Pancreas (tissue), 10 donors: ENCODE results near the gene ATG7. TPM values are rescaled to one million over a fixed set of nuclear protein-coding genes. Genes with fewer than 3 reads are reported as not detected.
A peak's percentile ranks its signal among the peaks of the same experiment; 100 is the strongest.
"Not testable (repeated sequence)": the region's sequence is repeated elsewhere in the genome, so short reads cannot be mapped to it uniquely, and the experiment has no call there.

Source experiments
- ATAC-seq, 4 donors: fragments of 200-7000 bp; cut with Tn5 transposase; one replicate each; pipeline versions ENCODE4 v1.8.0 to v1.9.1; 2020; ENCODE audit warnings: mild to moderate bottlenecking in 4 of 4, moderate library complexity in 4 of 4
- DNase-seq, 6 donors: peaks; one replicate each; pipeline ENCODE4 v3.0.0-alpha.2; 2020
- FAIRE-seq: peaks from 2 replicates; lab custom pipeline; 2012; peaks lifted over from hg19 to GRCh38; lab: Jason Lieb, UNC
- H3K27ac ChIP-seq, 4 donors: fragments of 200-600 bp; sonication (generic); 1 replicate in 3 of 4; 2 replicates in 1 of 4; pipeline versions ENCODE4 v1.5.0 to v1.8.0; 2020
- H3K27me3 ChIP-seq, 4 donors: fragments of 200-600 bp; one replicate each; pipeline ENCODE4 v1.8.0; 2021
- H3K36me3 ChIP-seq, 3 donors: fragments of 200-600 bp; sonication (generic) in 1 of 3; one replicate each; pipeline versions ENCODE4 v1.5.0 to v1.8.0; 2020 to 2021
- H3K4me1 ChIP-seq, 3 donors: fragments of 200-600 bp; one replicate each; pipeline ENCODE4 v1.8.0; 2021
- H3K4me3 ChIP-seq, 4 donors: fragments of 200-600 bp; sonication (generic) in 2 of 4; one replicate each; pipeline versions ENCODE4 v1.5.0 to v1.8.0; 2020 to 2021
- H3K9me3 ChIP-seq, 4 donors: fragments of 200-600 bp; one replicate each; pipeline ENCODE4 v1.8.0; 2021
- WGBS, 2 donors: extraction: QIAGEN DNeasy Blood & Tissue Kit; methylation state at CpG; one replicate each; pipeline ENCODE4 v1.1.7; 2013; 5-methylcytosine and 5-hydroxymethylcytosine counted together
- intact Hi-C, 3 donors: fragments of 100-400 bp; cut with DNase I; formaldehyde crosslinking; loops; one replicate each; pipeline versions ENCODE4 v1.11.1 to v1.14.2; 2022
- polyA plus RNA-seq, 2 donors: library from polyadenylated mRNA; stranded (reverse); fragments of 200-250 nt; gene quantifications; one replicate each; pipeline ENCODE4 v1.2.3, GENCODE V29; 2013
- total RNA-seq, 6 donors: library from RNA; stranded (reverse); fragmentation: NEBNext Ultra II Directional in 4 of 6; extraction: Animal tissue kit (Norgen Biotek cat#: 25700) in 4 of 6; gene quantifications; one replicate each; pipeline versions ENCODE4 v1.2.1 to v1.2.4, GENCODE V29; 2021 to 2023
- TF ChIP-seq, protein P1 (sequence below), 4 donors: fragments of 200-600 bp; sonication (generic) in 3 of 4; IDR thresholded peaks; one replicate each; pipeline versions ENCODE4 v1.5.0 to v1.8.0; 2021; ENCODE audit warnings: antibody characterized with exemption in 4 of 4
- donor health status: healthy with polysubstance abuse.
- donor health status: DM: no; HTN: no; CAD: no; lungs with moderate emphysema.
- donor health status: DM: no; HTN: no; CAD: no.
- donor health status: control.
- donor health status: control.
- donor health status: Bipolar disorder and iron deficiency.
- donor health status: DM: yes; HTN: yes; CAD: no.
- donor health status: DM: no; HTN: no; CAD: no.
- donor health status: DM: no; HTN: no; CAD: no.
- donor health status: DM: yes; HTN: yes; CAD: no.

ATG7 gene
- total and polyA plus RNA-seq, 8 donors = 5.1 to 28.0 (median 15.7) TPM

DNA sequence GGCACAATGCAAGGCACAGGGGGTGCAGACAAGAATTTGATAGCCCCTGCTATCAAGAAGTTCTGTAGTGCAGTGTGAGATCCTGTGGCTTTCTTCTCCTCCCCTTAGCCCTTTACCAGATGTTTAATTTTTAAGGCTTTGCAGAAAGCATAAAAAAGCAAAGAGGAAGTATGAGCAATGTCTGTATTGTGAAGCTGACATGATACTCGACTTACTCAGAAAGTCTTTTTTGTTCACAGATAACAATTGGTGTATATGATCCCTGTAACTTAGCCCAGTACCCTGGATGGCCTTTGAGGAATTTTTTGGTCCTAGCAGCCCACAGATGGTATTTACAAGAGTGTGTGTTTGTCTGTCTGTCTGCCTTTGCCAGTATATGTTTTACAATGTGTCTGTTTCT is 58.9 kb downstream of the ATG7 start:
- no peaks in the 10 kb centered on the region for H3K9me3 ChIP-seq
- H3K4me1 ChIP-seq = no peaks in the 10 kb centered on the region
- TF ChIP-seq, protein P1, sequence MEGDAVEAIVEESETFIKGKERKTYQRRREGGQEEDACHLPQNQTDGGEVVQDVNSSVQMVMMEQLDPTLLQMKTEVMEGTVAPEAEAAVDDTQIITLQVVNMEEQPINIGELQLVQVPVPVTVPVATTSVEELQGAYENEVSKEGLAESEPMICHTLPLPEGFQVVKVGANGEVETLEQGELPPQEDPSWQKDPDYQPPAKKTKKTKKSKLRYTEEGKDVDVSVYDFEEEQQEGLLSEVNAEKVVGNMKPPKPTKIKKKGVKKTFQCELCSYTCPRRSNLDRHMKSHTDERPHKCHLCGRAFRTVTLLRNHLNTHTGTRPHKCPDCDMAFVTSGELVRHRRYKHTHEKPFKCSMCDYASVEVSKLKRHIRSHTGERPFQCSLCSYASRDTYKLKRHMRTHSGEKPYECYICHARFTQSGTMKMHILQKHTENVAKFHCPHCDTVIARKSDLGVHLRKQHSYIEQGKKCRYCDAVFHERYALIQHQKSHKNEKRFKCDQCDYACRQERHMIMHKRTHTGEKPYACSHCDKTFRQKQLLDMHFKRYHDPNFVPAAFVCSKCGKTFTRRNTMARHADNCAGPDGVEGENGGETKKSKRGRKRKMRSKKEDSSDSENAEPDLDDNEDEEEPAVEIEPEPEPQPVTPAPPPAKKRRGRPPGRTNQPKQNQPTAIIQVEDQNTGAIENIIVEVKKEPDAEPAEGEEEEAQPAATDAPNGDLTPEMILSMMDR (IDR thresholded peaks at IDR 0.05) = no peak
- intact Hi-C loops = no loop called here
- H3K4me3 ChIP-seq = no peak overlapping the region
- ATAC-seq (no peak), FAIRE-seq (no peak), DNase-seq (no peak)
- H3K27ac ChIP-seq = no peak overlapping the region
- no peaks in the 10 kb centered on the region for H3K27me3 ChIP-seq
- peaks cover 0 to 3% (median 0%) of the 10 kb centered on the region in 3 donors for H3K36me3 ChIP-seq
- WGBS, 2 donors = 47 to 63% methylated on average over 1 of the region's 1 CpG

DNA sequence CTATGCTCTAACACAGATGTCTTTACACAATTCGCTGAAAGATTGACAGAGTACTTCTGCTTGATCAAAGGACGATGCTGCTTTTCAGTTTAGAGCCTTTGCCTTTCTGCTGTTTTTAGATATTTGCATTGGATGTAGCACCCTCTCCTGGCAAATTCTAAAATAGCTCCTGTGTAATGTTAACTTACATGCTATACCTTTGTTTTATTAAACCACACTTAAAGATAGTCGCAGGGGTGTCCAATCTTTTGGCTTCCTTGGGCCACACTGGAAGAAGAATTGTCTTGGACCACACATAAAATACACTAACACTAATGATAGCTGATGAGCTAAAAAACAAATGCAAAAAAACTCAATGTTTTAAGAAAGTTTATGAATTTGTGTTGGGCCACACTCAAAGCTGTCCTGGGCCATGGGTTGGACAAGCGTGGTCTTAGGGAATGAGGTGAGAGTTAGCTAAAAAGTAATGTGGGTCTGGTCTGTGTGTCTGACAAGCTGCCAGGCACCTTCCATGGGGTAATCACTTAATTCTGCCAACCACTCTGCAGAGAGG is 62.9 kb downstream of the ATG7 start:
- Histone ChIP-seq H3K4me1 (no peaks in the 10 kb centered on the region), H3K9me3 (no peaks in the 10 kb centered on the region), H3K36me3 (peaks cover 0 to 3% (median 0%) of the 10 kb centered on the region in 3 donors), H3K27me3 (no peaks in the 10 kb centered on the region), H3K4me3 (no peak overlapping the region), H3K27ac (no peak overlapping the region)
- 46 to 47% methylated on average over 4 of the region's 4 CpGs for WGBS, 2 donors
- FAIRE-seq (no peak), DNase-seq (no peak), ATAC-seq (peak in 3 of 4 donors; percentile 74 to 80 (median 77))
- intact Hi-C loops = no loop called here
- TF ChIP-seq, protein P1 (IDR thresholded peaks at IDR 0.05) = peak in 2 of 4 donors; percentile 20 to 31

DNA sequence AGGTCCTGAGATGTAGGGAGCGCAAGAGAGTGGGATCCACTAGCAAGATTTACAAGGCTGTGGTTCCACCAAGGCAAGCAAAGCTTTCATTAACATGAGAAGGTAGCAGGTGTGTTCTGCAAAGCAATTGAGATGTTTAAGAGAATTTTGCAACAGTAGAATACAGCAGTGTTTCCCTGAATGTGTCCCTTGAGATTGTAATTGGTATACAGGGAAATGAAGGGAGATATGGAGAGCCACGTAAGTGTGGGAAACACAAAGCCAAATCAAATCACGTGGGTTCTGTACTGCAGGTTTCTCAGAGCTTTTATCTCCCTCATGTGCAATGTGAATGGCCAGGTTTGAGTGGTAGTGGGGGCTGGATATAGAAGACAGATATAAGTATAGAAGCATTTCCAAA is 67.3 kb downstream of the ATG7 start:
- FAIRE-seq = no peak
- H3K27me3 ChIP-seq = no peaks in the 10 kb centered on the region
- ATAC-seq = no peak
- TF ChIP-seq, protein P1 (IDR thresholded peaks at IDR 0.05) = no peak
- no peak overlapping the region for H3K27ac ChIP-seq
- no peaks in the 10 kb centered on the region for H3K36me3 ChIP-seq
- no peak overlapping the region for H3K4me3 ChIP-seq
- intact Hi-C loops = no loop called here
- 66 to 82% methylated on average over 3 of the region's 3 CpGs for WGBS, 2 donors
- DNase-seq = no peak
- H3K4me1 ChIP-seq = no peaks in the 10 kb centered on the region
- no peaks in the 10 kb centered on the region for H3K9me3 ChIP-seq

DNA sequence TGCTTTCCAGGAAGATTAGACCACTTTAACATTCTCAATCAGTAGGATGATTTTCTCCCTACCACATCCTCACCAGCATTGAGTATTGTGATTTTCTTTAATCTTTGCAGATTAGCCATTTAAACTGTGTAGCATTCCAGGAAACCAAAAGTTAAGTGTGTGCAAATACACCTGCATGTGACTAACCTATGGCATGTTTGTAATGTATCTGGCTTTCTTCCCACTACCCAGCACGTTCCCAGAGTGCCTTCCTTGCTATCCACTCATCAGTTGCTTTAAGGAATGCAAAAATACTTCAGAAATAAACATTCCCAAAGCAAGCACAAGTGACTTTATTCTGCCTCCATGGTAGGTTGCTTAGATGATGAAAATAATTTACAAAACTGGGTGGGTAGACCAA is 74.2 kb downstream of the ATG7 start:
- no peaks in the 10 kb centered on the region for H3K9me3 ChIP-seq
- intact Hi-C loops = no loop called here
- ATAC-seq = no peak
- H3K4me3 ChIP-seq = no peak overlapping the region
- no peak for FAIRE-seq
- H3K36me3 ChIP-seq = peaks cover 0 to 9% (median 6%) of the 10 kb centered on the region in 3 donors
- no peak overlapping the region for H3K27ac ChIP-seq
- no peaks in the 10 kb centered on the region for H3K4me1 ChIP-seq
- WGBS, 2 donors = 59 to 66% methylated on average over 1 of the region's 1 CpG
- TF ChIP-seq, protein P1 (IDR thresholded peaks at IDR 0.05) = no peak
- no peak for DNase-seq
- no peaks in the 10 kb centered on the region for H3K27me3 ChIP-seq

DNA sequence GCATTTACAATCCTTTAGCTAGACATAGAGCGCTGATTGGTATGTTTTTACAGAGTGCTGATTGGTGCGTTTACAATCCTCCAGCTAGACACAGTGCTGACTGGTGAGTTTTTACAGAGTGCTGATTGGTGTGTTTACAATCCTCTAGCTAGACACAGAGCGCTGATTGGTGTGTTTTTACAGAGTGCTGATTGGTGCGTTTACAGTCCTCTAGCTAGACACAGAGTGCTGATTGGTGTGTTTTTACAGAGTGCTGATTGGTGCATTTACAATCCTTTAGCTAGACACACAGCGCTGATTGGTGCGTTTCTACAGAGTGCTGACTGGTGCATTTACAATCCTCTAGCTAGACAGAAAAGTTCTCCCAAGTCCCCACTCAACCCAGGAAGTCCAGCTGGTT is 76.7 kb downstream of the ATG7 start:
- H3K27ac ChIP-seq, H3K4me1 ChIP-seq, DNase-seq, H3K4me3 ChIP-seq, H3K9me3 ChIP-seq, ATAC-seq, FAIRE-seq, H3K27me3 ChIP-seq, intact Hi-C loops, H3K36me3 ChIP-seq: not testable (repeated sequence)
- 97 to 99% methylated on average over 6 of the region's 6 CpGs for WGBS, 2 donors
